Nucleus accumbens (tissue), 56 donors: ENCODE results near the gene SP100.
"Not testable (repeated sequence)": the region's sequence is repeated elsewhere in the genome, so short reads cannot be mapped to it uniquely, and the experiment has no call there.

ENCODE experiments used
- DNase-seq, 56 donors: peaks; one replicate each; lab custom pipeline; 2025; lab: John Stamatoyannopoulos, UW

SP100 gene

DNA sequence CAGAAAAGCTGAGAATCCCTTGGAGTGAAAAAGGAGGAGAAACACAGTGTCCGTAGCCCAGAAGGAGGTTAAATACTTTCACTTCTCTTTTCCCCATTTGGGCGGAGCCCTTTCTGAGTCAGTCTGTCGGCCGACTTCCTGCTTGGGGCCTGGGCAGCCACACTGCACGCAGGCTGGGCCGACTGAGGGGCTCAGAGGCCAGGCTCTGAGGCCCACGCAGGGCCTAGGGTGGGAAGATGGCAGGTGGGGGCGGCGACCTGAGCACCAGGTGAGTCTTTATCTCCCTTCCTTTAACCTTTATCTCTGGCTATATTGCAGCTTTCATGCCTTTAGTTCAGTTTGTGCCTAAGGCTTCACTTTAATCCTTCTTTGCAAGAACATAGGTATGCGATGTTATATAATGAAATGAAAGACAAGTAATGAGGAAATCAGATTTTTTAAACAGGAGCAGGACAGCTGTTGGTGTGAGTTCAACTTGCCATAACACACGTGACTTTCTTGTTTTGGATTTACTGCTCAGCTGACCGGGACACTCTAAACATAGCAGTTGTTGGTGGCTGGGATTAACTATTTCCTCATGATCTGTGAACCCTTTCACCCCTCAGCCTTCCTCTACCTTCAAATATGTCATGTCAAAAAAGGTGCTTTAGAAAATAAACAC lies at the start of gene SP100:
Gene SP100 (plus strand): TSS at position 141 of the 661 bp plus-strand sequence. CDS start 96 bp downstream, at position 237.
- DNase-seq = peak in 13 of 56 donors; percentile 3 to 35 (median 10)

DNA sequence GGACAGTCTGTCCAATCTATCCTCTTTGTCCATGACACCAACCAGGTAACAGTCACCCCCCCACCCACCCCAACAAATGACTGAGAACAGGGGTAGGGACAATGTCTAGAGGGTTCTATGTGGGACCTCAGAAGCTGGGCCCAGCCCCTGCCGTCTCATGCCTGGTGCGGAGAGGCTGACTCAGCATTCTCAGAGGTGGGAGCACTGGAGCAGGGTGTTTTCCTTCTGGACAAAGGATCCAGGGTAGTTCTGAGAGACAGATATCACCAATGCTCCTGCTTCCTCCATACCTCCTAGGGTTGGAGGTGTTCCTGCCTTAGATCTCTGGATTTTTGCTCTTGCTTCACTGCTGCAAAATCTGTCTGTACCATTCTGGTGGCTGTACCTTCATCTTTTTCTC lies 33.9 kb upstream of the SP100 start:
- no peak for DNase-seq

DNA sequence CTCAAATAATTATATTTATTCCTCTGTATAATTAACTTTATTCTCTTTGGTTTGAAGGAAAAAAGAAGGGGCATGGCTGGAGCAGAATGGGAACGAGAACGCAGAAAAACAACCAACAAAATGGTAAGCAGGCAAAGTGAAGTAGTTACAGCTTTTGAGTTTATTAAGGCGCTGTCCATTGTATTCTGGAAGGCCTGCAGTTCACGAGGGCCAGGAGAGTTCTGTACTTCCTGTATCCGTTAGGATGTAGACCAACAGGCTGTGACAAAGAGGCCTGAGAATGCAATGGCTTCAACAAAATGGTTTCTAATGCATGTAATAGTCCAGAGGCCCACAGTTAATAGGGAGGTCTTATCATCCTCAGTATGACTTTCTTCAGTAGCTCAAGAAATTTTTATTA lies 32.5 kb upstream of the SP100 start:
- no peak for DNase-seq

DNA sequence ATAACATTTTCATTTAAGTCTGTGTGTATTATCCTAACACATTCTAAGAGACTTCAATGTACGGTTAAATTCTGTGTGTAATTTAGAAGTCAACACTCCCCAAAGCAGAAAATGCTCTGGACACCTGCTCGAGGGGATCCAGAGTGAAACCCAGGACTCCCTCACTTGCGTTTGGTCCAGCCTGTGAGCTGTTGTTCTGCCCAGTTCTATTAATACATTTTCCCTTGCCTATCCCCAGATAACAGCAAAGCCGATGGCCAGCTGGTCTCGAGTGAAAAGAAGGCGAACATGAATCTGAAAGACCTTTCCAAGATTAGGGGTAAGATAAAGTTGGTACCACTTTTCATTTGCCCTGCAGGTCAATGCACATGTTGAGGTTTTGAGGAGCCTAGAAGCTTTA lies 31.0 kb upstream of the SP100 start:
- no peak for DNase-seq

DNA sequence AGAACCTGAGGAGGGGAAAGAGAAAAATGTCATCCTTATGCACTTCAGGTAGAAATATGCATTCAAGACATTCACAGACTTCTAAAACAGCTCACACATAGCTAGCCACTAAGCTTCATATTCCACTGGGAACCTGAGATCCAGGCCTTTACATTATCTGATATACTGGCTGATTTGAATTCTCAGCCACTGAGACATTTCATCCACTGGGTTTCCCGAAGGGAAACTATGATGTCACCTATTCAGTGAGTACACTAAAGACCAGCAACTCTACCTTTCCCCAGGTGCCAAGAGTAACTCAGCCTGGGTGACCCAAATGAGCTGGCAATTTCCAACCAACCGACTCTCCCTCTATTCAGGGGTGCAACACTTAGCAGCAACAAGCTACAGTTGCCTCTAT lies 21.7 kb upstream of the SP100 start:
- no peak for DNase-seq

DNA sequence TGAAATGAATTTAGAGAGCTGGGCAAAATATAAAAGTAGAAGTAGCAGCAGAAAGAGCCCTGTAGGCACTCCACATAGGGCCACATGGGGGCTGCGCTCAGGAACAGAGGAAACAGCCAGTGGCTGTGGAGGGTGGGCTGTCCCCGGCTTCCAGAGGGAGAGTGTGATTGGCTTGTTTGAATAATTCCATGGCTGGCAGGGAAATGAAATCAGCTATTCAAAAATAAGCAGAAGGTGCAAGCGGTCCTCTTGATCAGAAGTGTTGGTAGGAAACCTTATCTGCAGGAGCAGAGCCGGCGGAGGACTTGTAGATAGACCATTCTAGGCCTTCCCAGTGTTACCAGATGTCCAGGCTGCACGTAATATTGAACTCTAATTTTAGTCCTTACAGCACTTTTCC lies 17.3 kb upstream of the SP100 start:
- DNase-seq = not testable (repeated sequence)

DNA sequence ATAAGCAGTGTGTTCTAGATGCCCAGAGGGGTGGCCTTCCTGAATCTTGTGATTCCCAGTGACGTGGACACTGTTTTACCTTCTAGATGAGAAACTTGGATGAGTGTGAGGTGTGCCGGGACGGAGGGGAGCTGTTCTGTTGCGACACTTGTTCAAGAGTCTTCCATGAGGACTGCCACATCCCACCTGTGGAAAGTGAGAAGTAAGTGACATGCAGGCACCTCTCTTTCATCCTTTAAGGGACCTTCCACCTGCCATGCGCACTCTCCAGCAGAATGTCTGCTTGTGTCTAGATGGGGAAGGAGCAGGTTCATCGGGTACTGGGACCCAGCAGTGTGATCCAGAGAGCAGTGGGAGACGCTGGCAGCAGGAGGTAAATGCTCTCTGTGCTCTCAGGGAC lies 16.0 kb upstream of the SP100 start:
- DNase-seq = no peak

DNA sequence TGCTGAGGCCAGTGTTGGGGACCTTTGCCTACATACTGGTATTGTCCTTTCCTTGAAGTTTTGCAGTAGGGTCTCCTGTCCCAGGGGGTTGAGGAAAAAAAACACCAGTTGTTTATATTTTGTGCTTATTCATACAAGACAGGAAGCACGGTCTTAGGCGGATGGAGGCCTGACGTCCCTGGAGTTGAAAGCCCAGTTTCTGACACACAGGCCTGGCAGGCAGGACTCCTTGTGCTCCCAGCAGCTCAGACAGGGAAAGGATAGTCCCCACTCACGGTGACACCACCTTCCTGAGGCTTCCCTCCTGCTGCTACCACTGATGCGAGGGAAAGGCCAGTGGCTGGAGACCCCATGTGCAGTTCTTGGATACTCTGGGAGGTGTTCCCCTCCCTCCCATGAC lies 15.5 kb upstream of the SP100 start:
- DNase-seq = no peak

DNA sequence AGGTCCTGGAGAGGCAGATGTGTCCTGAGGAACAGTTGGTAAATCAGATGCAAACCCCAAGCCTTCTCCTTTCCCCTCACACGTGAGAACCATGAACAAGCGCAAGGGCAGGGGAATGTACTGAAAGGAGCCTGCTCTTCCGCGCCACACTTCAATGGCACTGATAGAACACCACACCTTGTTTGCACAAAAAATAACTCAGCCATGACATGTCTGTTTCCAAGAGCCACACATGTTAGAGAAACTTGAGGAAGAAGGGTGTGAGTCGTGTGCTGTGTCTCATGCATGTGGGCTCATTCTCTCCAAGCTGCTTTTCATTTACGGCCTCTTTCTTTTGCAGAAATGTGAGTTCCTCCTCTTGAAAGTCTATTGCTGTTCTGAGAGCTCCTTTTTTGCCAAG lies 15.0 kb upstream of the SP100 start:
- DNase-seq = not testable (repeated sequence)

DNA sequence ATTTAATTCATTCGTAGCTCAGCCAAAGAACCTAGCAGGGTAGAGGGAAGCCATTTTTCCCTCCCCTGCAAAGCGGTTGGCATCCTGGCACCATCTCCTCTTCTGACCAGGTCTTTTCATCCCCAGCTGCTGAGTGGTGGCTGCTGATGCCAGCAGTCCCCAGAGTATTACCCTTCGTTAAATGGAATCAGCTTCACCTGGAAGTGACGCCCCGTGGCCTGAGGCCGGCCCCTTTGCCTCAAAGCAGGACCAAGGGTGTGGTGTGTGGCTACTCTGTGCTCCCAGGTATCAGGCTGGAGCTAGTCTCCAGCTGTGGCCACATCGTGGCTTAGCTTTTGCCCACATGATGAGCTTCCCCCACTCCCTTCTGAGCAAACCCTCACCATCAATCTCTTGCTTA lies 12.3 kb upstream of the SP100 start:
- no peak for DNase-seq

DNA sequence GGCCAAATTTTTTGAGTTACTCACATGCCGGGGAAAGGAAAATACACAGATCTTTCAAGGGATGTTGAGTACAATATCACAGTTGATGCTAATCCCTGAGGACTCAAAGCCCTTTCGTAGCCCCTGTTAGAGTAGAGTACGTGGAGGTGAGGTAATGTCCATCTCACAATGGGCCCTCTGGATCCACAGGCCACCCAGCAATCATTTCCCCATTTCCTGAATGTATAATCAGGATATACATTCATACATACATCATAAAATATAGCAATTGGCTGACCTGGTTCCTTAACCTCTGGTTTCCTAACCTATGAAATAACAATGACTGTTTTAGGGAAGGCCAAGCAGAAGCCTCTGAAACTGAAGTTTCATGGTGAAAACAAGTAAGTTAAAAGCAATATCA lies 10.2 kb upstream of the SP100 start:
- DNase-seq = no peak

DNA sequence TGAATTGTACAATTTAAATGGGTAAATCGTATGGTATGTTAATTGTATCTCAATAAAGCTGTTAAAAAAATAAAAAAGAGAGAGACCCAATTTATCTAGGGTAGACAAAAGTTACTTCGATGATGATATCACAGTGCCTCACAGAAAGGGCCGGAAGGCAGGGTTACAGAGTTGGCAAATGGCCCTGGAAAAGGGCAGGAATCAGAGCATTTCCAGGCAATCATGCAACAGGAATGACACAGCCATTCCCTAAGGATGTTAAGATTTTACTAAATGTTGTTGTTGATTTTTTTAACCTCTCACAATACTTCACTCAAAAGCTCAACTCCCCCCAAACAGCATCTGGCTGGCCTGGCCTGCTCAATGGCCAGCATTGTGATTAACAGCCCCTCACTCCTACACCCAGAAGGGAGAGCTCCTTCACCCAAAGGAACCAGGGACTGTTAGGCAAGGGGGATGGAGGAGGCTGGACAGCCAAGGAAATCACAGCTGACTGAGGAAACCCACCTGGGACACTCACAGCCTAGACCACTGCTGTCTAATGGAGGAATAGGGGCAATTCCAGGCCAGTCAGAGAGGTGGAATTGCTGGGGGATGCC lies 7.7 kb upstream of the SP100 start:
- DNase-seq = no peak

DNA sequence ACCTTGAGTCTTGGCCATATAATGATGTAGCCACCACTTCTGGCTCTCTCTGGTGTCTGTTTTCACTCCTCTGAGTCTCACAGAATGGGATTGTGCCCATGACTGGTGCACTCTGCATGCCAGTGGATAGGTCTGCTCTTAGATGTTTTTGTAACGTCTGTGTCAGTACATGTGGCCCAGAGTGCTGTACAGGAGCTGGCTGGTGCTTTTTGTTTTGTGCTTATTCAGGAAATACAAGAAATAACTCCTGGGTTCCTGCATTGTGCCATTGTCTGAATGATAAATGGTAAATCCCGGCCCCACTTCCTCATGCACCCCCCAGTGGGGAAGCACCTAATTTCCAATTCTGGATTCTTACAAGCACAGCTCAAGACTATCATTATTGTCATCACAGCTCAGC lies 6.7 kb upstream of the SP100 start:
- DNase-seq = not testable (repeated sequence)

DNA sequence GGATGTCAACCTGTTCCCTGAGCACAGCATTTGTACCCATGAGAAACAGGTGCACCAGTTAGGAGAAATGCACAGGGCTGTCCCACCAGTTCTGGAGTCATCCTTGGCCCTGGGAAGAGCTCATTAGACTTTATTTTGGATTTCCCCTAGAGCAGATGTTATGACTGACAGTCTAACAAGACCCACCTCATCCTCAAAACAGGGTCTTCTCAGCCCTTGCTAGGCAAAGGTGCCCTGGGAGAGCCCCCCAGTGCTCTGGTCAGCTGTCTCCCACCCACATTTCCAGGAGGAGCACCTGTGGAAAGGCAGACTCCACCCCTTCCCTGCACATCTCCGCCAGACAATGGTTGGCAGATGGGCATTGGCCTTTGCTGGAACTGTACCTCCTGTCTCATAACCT lies 5.7 kb upstream of the SP100 start:
- no peak for DNase-seq

DNA sequence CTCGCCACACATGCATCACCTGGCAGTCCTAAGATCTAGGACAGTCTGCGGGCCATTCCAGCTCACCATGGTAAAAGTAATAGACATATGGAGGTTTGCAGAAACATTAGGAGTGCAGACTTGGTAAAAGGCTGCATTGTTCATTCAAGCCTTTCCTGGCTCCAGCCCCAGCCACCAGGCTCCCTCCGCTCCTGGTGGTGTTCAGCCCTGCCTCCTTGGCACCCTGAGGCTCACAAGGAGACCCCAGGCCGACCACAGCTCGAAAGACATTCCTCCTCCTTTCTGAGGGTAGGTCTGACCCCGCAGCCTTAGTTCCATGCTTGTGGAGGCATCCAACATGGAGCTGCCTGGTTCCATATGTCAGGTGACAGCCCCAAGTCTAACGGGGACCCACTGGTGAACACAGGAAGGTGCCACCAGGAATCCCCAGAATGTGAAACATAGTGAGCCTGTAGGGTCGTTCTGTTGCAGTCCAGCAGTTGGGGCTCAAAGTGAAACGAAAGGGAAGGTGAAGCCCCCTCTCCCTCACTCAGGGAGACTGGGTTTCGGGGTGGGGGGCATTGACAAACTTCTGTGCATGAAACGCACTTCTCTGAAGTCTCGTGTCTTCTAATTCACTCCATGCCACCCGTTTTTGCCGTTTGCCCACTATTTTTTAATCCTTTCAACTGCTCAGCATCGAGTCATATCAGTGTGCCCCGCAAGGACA lies 5.0 kb upstream of the SP100 start:
- DNase-seq = peak in 10 of 56 donors; percentile 3 to 45 (median 22)

DNA sequence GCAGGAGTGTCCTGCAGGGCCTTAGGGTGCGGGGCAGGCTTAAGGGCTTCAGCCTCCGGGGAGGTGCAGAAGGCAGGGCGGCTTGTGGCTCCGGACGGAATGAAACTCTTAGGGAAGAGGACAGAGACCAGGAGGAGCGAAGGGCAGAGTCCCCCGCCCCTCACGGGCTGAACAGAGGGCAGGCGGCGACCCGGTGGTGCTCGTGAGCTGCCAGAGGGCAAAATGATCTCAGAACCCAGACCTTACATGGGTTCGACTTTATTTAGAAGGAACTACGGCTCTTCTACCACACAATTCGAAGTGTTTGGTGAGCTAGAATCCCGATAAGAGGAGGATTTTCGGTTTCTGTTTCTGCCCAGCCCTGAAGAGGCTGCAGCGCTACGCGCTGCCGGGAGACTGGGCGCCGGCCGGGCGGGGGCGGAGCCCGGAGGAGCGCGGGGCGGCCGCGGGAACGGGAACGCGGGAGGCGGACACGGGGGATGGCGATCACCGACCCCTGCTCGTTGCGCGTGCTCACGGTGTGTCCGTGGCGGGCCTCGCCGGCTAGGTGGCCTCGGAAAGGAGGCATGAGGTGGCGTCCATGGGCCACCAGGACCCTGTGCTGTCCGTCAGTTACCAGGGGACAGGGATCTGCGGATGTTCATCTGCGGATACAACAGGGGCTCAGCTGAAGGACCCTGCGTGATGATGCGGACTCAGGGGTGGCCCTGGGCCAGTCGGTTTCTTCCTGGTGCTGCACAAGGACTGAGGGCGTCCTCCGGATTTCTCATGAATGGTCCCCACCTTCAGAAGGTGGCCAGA lies 4.2 kb upstream of the SP100 start:
- DNase-seq = peak in 30 of 56 donors; percentile 5 to 61 (median 32)

DNA sequence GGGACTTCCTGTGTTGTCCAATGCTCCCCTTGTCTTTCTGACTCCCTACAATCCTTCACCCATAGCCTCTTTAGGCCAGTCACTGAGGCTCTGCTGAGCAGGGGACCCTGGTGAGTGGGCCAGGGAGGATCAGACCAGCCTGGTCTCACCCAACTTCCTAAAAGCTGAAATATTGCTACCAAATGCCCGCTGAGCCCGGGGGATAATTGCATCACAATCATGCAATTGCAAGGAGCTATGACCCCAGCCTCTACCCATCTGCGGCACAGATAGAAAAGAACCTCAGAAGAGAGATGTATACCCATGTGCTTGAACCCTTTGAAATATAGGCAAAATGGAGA lies 3.7 kb upstream of the SP100 start:
- no peak for DNase-seq

DNA sequence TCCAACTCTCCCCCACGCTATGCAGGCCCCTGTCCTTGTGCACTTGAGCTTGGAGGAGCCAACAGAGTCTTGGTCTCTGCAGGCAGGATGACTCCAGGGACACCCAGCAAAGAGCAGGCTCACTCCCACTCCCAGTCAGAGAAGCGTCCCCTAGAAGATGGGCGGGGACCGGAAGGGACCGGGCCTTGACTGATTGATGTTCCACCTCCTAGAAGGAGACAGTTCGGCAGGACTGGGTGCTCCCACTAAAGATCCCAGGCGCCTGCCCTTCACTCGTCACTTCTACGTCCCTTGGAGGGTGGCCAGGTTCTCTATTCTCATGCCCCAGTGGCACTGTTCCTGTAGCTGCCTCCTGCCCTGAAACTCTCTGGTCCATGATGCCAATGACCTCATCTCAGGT lies 3.2 kb upstream of the SP100 start:
- DNase-seq = no peak

DNA sequence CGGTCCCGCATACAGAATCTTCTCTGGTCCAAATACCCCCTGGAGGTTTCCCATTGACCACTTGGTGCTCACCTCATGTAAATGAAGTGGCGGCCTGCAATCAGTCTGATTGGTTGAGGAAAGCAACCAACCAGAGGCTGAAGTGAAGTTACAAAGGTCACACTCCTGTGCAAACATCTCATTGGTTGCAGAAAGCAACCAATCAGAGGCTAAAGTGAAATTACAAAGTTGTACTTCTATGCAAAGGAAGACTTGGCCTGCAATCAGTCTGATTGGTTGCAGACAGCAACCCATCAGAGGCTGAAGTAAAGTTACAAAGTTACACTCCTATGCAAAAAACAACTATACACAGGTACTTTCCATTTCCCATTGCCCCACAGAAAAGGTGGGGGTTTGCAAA lies 2.5 kb upstream of the SP100 start:
- no peak for DNase-seq

DNA sequence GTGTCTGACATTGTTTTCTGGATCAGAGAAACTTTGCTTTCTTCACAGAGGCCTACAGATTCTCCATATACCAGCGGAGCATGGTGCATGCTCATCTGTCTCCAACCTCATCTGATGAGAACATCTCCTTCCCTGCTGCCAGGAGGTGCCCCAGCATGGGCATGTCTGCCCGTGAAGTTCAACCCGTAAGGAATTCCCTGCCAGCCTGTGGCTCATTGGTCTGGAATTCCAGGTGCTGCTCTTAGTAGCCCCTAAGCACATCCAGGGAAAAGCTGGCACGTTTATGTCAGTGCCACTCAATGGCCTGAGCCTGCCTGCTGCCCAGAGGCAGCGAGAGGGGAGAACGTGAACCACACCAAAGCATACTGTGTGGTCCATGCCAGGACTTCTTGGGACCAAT lies 1.7 kb upstream of the SP100 start:
- DNase-seq = no peak

DNA sequence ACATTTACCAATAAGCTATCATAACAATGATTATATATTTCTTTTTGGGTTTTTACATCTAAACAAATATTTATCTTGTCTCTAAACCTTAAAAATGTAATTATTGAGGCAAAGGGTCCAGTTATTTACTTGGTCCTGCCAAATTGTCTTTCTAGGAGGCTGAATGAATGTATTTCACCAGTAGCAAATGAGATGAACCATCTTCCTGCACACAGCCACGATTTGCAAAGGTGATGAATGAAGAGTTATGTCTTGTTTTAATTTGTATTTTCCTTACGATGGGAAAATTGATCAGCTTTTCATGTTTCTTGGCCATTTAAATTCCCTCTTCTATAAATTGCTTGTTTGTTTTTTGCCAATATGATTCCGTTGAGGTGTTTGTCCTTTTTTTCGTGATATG lies 1.4 kb downstream of the SP100 start:
- no peak for DNase-seq
